ENCODE data around the gene DNAJB8.

The DNAJB8 gene

DNA sequence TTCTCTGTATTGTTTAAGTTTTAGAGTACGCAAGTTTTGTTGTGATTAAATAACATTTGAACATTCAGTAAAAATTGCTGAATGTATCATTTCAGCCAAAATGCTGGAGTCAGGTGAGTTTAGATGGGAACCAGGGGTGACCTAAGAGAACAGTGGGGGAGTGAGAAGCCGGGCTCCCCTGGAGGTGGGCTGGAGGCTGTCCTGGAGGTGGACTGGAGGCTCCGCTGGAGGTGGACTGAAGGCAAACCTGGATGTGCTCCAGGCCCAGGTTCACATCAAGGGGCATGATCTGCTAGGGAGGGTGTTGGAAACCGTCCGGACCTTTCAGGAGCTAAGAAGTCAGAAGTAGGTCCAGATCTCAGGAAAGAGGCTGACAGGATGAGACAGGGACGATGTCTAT lies 23.7 kb downstream of the DNAJB8 start:
- DNase-seq: no peak

DNA sequence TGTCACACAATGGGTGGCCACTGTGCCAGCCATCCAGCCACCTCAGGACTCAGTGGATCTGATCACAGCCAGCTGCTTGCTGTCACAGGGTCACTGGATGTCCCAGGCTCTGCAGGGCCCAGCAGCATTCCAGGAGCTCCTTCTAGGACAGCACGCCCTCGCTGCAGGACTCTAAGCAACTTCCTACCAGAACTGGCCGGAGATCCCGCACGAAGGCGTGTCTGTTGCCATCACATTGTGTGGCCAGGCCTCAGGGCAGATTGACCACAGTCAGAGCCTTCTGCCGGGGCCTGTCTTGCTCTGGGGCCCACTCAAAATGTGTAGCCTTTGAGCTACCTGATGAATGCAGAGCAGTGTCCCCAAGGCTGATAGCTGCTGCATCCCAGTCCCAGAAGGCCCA lies 24.6 kb downstream of the DNAJB8 start:
- no peak for DNase-seq

GRCh38 chr3:128439226-128439625 lies 27.5 kb downstream of the DNAJB8 start:
- no peak for DNase-seq

- DNase-seq: no peak
Observed at GRCh38 chr3:128438488-128439072, 28.1 kb downstream of the DNAJB8 start.

DNA sequence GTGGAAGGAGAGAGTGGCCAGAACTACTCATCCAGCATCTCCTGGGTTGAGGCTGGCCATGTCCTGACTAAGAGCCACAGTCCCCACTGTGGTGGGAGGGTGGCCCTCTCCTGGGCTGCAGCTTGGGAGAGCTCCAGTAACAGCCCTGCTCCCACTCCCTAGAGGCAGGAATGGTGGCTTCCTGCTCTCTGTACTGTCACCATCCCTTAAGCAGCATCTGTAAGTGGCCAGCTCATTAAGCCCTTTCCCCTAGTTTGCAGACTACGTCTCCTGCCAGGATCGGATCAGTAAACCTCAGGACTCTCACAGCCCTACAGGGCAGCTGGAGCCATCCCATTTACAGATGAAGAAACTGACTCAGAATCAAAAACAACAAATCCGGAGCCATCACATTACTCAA lies 30.5 kb downstream of the DNAJB8 start:
- DNase-seq: no peak

- no peak for DNase-seq
Observed at GRCh38 chr3:128435561-128435960, 31.1 kb downstream of the DNAJB8 start.

DNA sequence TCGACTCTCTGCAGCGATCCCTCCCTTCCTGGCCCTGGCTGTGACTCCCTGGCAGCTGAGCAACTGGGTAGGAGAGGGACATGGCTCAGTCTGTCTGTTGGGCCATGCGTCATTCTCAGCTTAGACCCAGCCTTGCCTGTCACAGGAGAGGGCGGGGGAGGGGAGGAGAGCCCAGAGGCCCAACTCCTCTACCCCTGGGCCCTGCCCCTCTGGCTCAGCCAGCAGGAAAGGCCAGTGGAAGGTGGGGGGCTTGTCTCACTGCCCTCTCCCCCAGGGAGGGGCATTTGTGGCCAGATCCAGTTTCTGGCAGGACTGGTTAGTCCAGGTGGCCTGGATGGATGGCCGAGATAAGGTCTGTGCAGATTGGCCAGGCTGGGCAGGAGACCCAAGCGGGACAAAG lies 31.6 kb downstream of the DNAJB8 start:
- no peak for DNase-seq

- DNase-seq: no peak
Observed at GRCh38 chr3:128434524-128434923, 32.2 kb downstream of the DNAJB8 start.

- DNase-seq: no peak
Observed at GRCh38 chr3:128433837-128434165, 32.9 kb downstream of the DNAJB8 start.

DNA sequence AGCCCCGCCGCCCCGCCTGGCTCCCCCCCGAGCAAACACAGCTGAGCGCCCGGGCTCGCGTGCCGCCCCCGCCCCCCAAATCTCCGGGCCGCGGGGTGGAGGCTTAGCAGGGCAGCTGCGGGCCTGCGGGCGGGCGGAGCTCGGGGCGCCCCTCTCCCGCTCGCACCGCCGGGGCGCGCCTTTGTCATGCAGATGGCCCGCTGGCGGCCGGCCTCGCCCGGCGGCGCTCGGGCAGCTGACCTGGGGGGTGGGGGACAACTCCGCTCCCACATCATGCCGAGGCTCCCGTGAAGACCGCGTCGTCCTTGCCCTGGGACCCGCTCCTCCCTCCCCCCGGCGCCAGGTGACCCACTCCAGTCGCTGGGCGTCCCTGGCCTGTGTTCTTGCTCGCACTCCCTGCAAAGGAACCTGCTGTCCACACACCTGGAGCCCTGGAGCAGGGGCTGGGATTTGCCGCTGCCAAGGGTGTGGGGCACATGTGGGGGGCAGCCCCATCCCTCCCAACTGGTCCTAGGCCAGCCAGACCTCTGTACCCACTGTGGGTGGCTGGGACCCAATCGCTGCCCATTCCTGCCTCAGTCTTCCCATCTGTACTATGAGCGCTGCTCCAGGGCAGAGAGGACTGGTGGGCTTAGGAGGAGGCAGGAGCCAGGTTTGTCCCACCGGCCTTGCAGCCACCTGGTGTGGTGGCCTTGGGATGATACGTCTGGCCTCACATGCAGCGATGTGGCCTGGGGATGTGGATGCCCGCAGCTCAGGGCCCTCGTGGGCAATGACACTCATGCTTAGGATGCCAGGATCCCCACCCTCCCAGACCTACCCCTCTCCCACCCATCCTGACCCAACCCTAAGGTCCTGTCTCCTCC lies 33.5 kb downstream of the DNAJB8 start:
- no peak for DNase-seq

GRCh38 chr3:128432301-128432970 lies 34.3 kb downstream of the DNAJB8 start:
- DNase-seq: no peak

GRCh38 chr3:128431803-128432300 lies 34.8 kb downstream of the DNAJB8 start:
- DNase-seq: no peak

DNA sequence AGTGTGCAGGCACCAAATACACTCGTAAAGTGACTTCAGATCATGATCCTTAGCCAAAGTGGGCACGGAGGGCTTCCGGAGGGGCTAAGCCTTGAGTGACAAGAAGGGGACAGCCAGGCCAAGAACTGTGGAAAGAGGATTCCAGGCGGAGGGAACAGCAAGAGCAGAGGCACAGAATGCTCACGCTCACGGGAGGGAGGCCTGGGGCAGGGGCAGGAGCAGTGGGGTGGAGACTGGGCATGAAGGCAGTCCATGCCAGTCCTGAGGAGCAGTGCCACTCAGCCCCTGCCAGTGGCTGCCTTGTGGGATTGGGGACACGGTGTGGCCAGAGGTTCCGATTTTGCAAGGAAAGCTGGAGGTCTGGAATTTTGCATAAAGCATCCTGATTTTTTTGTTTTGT lies 36.0 kb downstream of the DNAJB8 start:
- DNase-seq: no peak

- no peak for DNase-seq
Observed at GRCh38 chr3:128430301-128430700, 36.4 kb downstream of the DNAJB8 start.

DNA sequence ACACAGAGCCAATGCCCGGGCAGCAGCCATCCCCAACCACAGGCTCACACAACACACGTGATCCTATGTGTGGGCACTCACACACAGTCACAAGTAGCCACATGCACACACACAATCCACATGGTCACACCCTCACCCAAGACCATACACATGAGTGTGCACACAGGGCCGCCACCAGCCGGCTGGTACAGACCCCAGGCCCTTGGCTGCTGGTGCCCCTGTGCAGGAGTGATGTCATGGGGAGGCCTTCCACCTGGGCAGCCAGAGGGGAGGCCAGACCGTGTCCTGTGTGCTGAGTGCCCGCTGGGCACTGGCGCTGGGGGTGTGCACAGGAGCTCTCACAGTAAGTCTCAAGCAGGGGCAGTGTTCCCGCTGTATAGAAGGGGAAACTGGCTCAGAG lies 36.9 kb downstream of the DNAJB8 start:
- DNase-seq: no peak

DNA sequence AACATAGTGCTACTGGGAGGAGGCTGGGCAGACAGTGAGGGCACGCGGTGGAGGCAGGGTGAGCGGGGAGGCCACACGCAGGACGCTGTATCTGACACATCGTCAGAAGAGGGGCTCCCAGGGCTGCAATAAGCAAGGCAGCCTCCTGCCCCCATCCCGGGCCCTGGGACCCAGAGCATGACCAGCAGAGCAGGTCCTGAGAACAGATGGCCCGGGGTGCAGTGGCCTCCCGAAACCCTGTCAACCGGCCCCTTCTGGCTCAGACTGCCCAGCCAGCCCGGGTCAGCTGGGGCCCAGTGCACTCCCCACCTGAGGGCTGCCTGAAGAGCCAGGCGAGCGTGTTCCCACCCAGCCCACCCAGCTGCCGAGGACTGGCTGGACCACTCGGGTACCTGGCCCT lies 37.4 kb downstream of the DNAJB8 start:
- no peak for DNase-seq

- no peak for DNase-seq
Observed at GRCh38 chr3:128427872-128428822, 38.5 kb downstream of the DNAJB8 start.

GRCh38 chr3:128427175-128427857 lies 39.4 kb downstream of the DNAJB8 start:
- no peak for DNase-seq

- DNase-seq: no peak
Observed at GRCh38 chr3:128426128-128426921, 40.4 kb downstream of the DNAJB8 start.

DNA sequence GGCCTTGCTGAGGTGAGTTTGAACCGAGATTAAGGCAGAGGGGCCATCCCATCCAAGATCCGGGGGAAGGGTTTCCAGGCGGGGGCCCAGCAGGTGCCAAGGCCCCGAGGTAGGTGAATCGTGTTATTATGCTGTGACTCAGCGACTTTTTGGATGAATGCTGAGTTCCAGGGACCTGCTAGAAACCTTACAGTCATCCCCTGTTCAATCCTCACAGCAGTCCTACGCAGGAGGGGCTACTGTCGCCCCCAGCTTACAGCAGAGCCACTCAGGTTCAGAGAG lies 40.9 kb downstream of the DNAJB8 start:
- no peak for DNase-seq

GRCh38 chr3:128425142-128425845 lies 41.4 kb downstream of the DNAJB8 start:
- no peak for DNase-seq
